Large intestine (tissue), 12 donors: Measurements from ENCODE around the gene CMA1. TPM values are rescaled to one million over a fixed set of nuclear protein-coding genes. Genes with fewer than 3 reads are reported as not detected.
"Not testable (repeated sequence)": the region's sequence is repeated elsewhere in the genome, so short reads cannot be mapped to it uniquely, and the experiment has no call there.

Experiments
- DNase-seq, 2 donors: peaks; one replicate each; pipeline versions ENCODE4 v3.0.0 to v3.0.0-alpha.2; 2013
- H3K27ac ChIP-seq: one replicate; pipeline ENCODE4 v1.5.1; 2013; ENCODE audit warnings: low read length
- H3K27me3 ChIP-seq: 2 replicates; pipeline ENCODE4 v1.6.1; 2013; ENCODE audit warnings: low read length; ENCODE audit not compliant: control insufficient read depth, insufficient read depth
- H3K36me3 ChIP-seq: 2 replicates; pipeline ENCODE4 v1.6.1; 2013; ENCODE audit warnings: low read length; ENCODE audit not compliant: control insufficient read depth, insufficient read depth
- H3K4me1 ChIP-seq: one replicate; pipeline ENCODE4 v1.6.1; 2013; ENCODE audit warnings: low read length; ENCODE audit not compliant: control insufficient read depth, insufficient read depth
- H3K4me3 ChIP-seq: one replicate; pipeline ENCODE4 v1.5.1; 2013; ENCODE audit warnings: low read length
- H3K9me3 ChIP-seq: one replicate; pipeline ENCODE4 v1.6.1; 2013; ENCODE audit warnings: mild to moderate bottlenecking, low read depth, low read length, moderate library complexity; ENCODE audit not compliant: control insufficient read depth
- WGBS: methylation state at CpG from one replicate; pipeline ENCODE4 v1.1.5; 2013; ENCODE audit warnings: low lambda C conversion rate; ENCODE audit not compliant: insufficient coverage; 5-methylcytosine and 5-hydroxymethylcytosine counted together
- long read RNA-seq, 11 donors: transcript quantifications; one replicate each; lab custom pipeline, GENCODE V29; 2026
- polyA plus RNA-seq: library from polyadenylated mRNA; unstranded; fragments of 120-200 nt; gene quantifications from one replicate; pipeline ENCODE4 v1.2.1, GENCODE V29; 2013

CMA1 gene, protein sequence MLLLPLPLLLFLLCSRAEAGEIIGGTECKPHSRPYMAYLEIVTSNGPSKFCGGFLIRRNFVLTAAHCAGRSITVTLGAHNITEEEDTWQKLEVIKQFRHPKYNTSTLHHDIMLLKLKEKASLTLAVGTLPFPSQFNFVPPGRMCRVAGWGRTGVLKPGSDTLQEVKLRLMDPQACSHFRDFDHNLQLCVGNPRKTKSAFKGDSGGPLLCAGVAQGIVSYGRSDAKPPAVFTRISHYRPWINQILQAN
- not detected for polyA plus RNA-seq
- long read RNA-seq, donor 1 = 0 reads
- long read RNA-seq, donor 2 = 0 reads
- long read RNA-seq, donor 3 = 0 reads
- long read RNA-seq, donor 4 = 0 reads
- long read RNA-seq, donor 5 = 0 reads
- long read RNA-seq, donor 6 = 0 reads
- long read RNA-seq, donor 7 = 0 reads
- long read RNA-seq, donor 8 = 0 reads
- long read RNA-seq, donor 9 = 0 reads
- long read RNA-seq, donor 10 = 0 reads
- long read RNA-seq, donor 11 = 0 reads

DNA sequence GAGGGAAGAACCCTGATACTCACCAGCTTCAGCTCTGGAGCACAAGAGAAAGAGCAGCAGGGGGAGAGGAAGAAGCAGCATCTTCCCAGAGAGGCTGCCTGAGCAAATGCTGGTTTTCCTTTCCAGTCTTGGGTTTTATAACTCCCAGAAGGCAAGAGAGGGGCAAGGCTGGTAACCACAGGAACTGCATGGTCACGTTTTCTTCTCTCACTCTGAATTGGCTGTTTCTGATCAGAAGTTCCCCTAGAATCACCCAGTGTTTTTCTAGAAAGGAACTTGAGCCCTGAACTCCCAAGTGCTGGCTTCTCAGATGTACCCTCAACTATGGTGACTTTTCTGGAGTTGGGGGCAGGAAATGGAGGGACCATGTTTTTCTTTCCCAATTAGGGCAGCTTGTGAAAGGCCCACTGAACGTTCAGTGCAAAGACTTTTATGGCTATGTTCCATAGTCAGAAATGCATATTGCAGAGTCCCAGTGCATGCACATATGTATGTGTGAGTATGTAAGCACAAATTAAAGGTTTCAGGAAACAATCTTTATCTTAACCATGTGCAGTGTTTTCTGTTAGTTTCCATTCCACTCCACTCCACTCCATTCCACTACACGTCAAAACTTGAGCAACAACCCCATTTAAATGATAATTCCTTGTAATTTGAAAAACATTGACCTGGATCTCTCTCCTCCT lies at the start of gene CMA1:
CMA1 (minus strand) TSS at position 111 of the 686 bp plus-strand sequence; CDS start at position 81, 30 bp downstream.
- no peaks in the 10 kb centered on the region for H3K9me3 ChIP-seq
- H3K27ac ChIP-seq = no peak within 1 kb of the TSS
- DNase-seq = no peak
- no peaks in the 10 kb centered on the region for H3K4me1 ChIP-seq
- H3K4me3 ChIP-seq = no peak within 1 kb of the TSS
- no peaks in the 10 kb centered on the region for H3K36me3 ChIP-seq
- WGBS = no CpG with 5 or more reads among the region's 3 CpGs
- H3K27me3 ChIP-seq = no peaks in the 10 kb centered on the region

DNA sequence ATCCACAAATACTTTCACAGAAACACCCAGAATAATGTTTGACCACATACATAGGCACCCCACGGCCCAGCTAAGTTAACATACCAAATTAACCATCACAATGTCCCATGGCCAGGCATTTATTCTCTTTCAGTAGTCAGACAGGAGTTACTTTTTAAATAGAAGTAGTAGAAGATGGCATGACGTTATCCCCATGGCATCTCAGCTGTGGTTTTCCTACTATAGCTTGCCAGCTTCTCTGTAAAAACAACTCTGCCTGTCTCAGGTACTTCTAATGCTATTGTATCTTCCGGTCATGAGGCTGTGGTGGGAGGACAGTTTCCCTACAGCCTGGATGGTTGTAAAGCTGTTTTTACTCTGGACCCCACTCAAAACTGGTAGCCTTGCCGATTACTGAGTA lies 48.7 kb upstream of the CMA1 start:
- Histone ChIP-seq H3K9me3 (no peaks in the 10 kb centered on the region), H3K27ac (no peak overlapping the region), H3K4me3 (no peak overlapping the region), H3K27me3 (no peaks in the 10 kb centered on the region), H3K4me1 (no peaks in the 10 kb centered on the region), H3K36me3 (no peaks in the 10 kb centered on the region)
- WGBS = 33% methylated on average over 1 of the region's 4 CpGs
- no peak for DNase-seq

DNA sequence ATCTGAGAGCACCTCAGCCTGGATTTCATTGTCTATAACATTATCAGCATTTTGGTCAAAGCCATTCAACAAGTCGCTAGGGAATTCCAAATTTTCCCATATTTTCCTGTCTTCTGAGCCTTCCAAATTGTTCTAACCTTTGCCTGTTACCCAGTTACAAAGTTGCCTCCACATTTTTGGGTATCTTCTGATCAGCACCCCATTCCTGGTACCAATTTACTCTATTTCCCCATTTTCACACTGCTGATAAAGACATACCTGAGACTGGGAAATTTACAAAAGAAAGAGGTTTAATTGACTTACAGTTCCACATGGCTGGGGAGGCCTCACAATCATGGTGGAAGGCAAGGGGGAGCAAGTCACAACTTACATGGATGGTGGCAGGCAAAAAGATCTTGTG lies 41.0 kb upstream of the CMA1 start:
- H3K4me1 ChIP-seq, H3K36me3 ChIP-seq, H3K27ac ChIP-seq, DNase-seq, H3K9me3 ChIP-seq, H3K4me3 ChIP-seq, H3K27me3 ChIP-seq: not testable (repeated sequence)
- WGBS = no CpG with 5 or more reads among the region's 1 CpG

DNA sequence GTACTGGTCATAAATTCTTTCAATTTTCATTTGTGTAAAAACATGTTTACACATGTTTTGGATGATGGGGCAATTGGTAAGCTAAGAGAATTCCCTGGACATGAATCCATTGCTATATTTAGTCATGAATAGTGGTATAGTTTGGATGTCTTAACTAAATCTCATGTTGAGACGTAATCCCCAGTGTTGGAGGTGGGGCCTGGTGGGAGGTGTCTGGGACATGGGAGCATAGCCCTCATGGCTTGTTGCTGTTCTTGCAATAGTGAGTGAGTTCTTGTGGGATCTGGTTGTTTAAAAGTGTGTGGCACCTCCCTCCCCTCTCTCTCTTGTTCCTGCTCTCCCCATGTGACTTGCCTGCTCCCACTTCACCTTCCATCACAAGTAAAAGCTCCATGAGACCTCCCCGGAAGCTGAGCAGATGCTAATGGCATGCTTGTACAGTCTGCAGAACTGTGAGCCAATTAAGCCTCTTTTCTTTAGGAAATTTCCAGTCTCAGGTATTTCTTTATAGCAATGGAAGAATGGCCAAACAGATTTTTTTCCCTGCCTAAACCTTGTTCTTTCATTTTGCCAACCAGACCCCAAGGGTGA lies 34.4 kb upstream of the CMA1 start:
- no peaks in the 10 kb centered on the region for H3K27me3 ChIP-seq
- no peaks in the 10 kb centered on the region for H3K4me1 ChIP-seq
- DNase-seq = no peak
- no CpG with 5 or more reads among the region's 2 CpGs for WGBS
- no peaks in the 10 kb centered on the region for H3K36me3 ChIP-seq
- H3K27ac ChIP-seq = no peak overlapping the region
- H3K4me3 ChIP-seq = no peak overlapping the region
- H3K9me3 ChIP-seq = no peaks in the 10 kb centered on the region

DNA sequence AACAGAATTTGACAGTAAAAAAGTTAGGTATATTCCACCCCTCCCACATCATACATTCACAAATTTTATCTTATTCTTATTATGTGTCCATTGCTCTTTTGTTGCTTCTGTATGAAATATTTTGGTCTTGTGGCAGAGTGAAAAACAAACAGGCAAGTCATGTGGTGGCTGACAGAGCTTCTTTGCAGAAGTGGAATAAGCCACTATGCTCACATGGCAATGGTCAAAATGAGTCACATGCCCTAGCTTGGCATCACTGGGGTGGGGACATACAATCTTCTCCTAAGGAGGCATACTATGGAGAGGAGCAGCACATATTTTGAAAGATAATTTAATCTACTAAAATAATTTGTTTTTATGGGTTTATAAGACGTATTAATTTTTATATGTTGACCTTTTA lies 27.7 kb upstream of the CMA1 start:
- Histone ChIP-seq H3K9me3 (no peaks in the 10 kb centered on the region), H3K36me3 (no peaks in the 10 kb centered on the region)

DNA sequence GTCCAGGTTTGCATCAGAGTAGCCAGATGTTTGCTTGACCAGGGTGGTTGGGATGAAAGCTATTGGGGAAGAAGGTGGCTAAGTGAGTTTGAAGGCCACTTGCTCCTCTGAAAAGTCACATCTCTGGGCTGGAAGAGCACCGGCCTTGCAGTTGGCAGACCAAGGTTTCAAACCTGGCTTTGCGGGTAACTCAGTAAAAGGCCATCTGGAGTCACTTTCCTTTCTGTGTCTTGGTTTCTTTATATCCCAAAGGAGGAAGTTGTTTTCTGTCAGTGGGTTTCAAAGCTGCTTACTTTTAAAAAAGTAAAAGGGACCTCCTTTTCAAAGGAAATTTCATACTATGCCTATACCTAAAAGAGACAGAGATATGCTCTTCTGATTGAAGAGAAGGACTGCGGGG lies 26.2 kb upstream of the CMA1 start:
- WGBS = no CpG with 5 or more reads among the region's 3 CpGs

More for the DNA sequence above, 27.7 kb upstream of the CMA1 start:
- 71% methylated on average over 1 of the region's 1 CpG for WGBS
- DNase-seq = no peak
- Histone ChIP-seq H3K4me3 (no peak overlapping the region), H3K27me3 (no peaks in the 10 kb centered on the region), H3K4me1 (no peaks in the 10 kb centered on the region), H3K27ac (no peak overlapping the region)

DNA sequence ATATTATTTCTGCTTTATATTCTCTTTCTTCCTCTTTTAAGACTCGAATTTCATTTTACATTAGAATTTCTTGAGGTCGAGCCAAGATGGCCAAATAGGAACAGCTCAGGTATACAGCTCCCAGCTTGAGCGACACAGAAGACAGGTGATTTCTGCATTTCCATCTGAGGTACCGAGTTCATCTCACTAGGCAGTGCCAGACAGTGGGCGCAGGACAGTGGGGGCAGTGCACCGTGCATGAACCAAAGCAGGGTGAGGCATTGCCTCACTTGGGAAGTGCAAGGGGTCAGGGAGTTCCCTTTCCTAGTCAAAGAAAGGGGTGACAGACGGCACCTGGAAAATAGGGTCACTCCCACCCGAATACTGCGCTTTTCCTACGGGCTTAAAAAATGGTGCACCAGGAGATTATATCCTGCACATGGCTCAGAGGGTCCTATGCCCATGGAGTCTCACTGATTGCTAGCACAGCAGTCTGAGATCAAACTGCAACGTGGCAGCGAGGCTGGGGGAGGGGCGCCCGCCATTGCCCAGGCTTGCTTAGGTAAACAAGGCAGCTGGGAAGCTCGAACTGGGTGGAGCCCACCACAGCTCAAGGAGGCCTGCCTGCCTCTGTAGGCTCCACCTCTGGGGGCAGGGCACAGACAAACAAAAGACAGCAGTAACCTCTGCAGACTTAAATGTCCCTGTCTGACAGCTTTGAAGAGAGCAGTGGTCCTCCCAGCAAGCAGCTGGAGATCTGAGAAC lies 18.0 kb upstream of the CMA1 start:
- H3K27me3 ChIP-seq, H3K9me3 ChIP-seq, H3K4me1 ChIP-seq, H3K4me3 ChIP-seq, H3K27ac ChIP-seq, H3K36me3 ChIP-seq, DNase-seq: not testable (repeated sequence)
- WGBS = 80% methylated on average over 1 of the region's 15 CpGs

More for the DNA sequence above, 26.2 kb upstream of the CMA1 start:
- Histone ChIP-seq H3K4me1 (no peaks in the 10 kb centered on the region), H3K4me3 (no peak overlapping the region), H3K9me3 (no peaks in the 10 kb centered on the region), H3K36me3 (no peaks in the 10 kb centered on the region), H3K27ac (no peak overlapping the region), H3K27me3 (no peaks in the 10 kb centered on the region)
- no peak for DNase-seq

DNA sequence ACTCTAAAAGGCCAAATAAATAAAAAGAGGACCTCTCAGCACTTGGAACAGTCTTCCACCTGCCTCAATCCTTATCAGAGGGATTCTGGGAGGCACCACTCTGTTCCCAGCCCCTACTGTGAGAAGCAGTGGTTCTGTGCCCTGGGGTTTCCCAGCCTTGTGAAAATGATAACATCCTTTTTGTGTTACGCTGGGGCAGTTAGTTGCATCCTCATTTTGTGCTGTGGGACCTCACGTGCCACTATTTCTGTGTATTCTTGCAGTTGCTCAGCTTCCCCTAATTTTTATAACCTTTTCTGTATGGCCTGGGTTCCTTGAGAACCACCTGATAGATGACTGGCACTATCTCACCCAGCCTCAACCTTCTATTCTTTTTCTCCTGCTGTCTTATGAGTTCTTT lies 10.8 kb upstream of the CMA1 start:
- H3K9me3 ChIP-seq = no peaks in the 10 kb centered on the region
- DNase-seq = no peak
- H3K4me1 ChIP-seq = no peaks in the 10 kb centered on the region
- H3K27me3 ChIP-seq = no peaks in the 10 kb centered on the region
- no peaks in the 10 kb centered on the region for H3K36me3 ChIP-seq
- no peak overlapping the region for H3K4me3 ChIP-seq
- H3K27ac ChIP-seq = no peak overlapping the region
- 50% methylated on average over 1 of the region's 2 CpGs for WGBS

DNA sequence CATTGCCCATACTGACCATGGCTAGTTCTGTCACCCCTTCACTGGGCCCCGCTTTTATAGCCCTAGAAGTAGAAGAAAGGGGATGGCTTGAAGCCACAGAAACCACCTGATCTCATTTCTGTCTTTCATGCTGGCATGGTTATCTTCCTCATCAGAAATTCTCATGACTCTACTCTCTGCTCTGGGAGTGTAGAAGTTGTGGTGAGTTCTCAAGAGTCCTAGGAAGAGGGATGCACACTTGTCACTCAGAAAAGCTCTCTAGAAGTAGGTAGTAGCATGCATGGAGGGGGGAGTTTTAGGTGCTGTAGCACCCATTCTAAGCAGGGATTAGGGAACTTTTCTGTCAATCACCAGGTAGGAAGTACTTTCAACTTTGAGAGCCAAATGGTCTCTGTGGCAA lies 6.1 kb upstream of the CMA1 start:
- WGBS = no CpG with 5 or more reads among the region's 1 CpG
- Histone ChIP-seq H3K9me3 (no peaks in the 10 kb centered on the region), H3K36me3 (no peaks in the 10 kb centered on the region), H3K4me1 (no peaks in the 10 kb centered on the region), H3K27me3 (no peaks in the 10 kb centered on the region), H3K27ac (no peak overlapping the region), H3K4me3 (no peak overlapping the region)
- no peak for DNase-seq

DNA sequence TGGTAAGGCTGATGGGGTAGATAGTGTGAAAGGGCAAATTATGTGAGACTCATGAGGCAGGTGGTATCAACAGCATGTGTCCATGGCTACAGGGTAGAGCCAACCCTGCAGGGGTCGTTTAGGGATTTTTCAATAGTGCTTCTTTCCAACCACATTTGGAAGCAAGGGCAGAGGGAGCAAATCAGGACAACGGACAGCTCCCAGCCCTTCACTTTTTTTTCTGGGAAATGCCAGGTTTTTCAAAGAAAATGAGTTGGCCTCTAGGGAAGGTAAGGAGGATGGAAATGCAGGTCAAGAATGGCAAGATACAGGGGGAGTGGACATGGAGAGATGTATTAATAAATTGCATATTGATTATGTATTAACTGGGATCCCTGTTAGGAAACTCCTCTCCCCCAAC lies 4.9 kb upstream of the CMA1 start:
- no peak for DNase-seq
- no peak overlapping the region for H3K4me3 ChIP-seq
- no peak overlapping the region for H3K27ac ChIP-seq
- no peaks in the 10 kb centered on the region for H3K9me3 ChIP-seq
- no CpG with 5 or more reads among the region's 2 CpGs for WGBS
- H3K36me3 ChIP-seq = no peaks in the 10 kb centered on the region
- no peaks in the 10 kb centered on the region for H3K4me1 ChIP-seq
- no peaks in the 10 kb centered on the region for H3K27me3 ChIP-seq
